Vagina (tissue), 2 donors: ENCODE results near the gene TEF.
A peak's percentile ranks its signal among the peaks of the same experiment; 100 is the strongest.

Experiments
- POLR2A ChIP-seq, 2 donors: fragments of 450-650 bp; IDR thresholded peaks; one replicate each; pipeline ENCODE4 v1.6.1; 2017; ENCODE audit warnings: antibody characterized with exemption in 2 of 2, mild to moderate bottlenecking in 2 of 2, moderate library complexity in 2 of 2
- POLR2AphosphoS5 ChIP-seq, 2 donors: sonication (generic); formaldehyde crosslinking; IDR thresholded peaks; one replicate each; pipeline ENCODE4 v1.9.0; 2017; ENCODE audit warnings: antibody characterized with exemption in 2 of 2, mild to moderate bottlenecking in 2 of 2, low read depth in 1 of 2; ENCODE audit not compliant: insufficient read depth in 1 of 2
- TF ChIP-seq, protein P1 (sequence below), 3 experiments: fragments of 450-650 bp in 2 of 3; fragments of 200-600 bp in 1 of 3; sonication (generic) in 1 of 3; IDR thresholded peaks; one replicate each; pipeline ENCODE4 v1.5.1; 2017 to 2019; ENCODE audit warnings: antibody characterized with exemption in 3 of 3, mild to moderate bottlenecking in 2 of 3, moderate library complexity in 2 of 3

- TF ChIP-seq, protein P1, sequence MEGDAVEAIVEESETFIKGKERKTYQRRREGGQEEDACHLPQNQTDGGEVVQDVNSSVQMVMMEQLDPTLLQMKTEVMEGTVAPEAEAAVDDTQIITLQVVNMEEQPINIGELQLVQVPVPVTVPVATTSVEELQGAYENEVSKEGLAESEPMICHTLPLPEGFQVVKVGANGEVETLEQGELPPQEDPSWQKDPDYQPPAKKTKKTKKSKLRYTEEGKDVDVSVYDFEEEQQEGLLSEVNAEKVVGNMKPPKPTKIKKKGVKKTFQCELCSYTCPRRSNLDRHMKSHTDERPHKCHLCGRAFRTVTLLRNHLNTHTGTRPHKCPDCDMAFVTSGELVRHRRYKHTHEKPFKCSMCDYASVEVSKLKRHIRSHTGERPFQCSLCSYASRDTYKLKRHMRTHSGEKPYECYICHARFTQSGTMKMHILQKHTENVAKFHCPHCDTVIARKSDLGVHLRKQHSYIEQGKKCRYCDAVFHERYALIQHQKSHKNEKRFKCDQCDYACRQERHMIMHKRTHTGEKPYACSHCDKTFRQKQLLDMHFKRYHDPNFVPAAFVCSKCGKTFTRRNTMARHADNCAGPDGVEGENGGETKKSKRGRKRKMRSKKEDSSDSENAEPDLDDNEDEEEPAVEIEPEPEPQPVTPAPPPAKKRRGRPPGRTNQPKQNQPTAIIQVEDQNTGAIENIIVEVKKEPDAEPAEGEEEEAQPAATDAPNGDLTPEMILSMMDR (IDR thresholded peaks at IDR 0.05) = no peak
- TF ChIP-seq POLR2A (IDR thresholded peaks at IDR 0.05) (peak; percentile 52 to 99), POLR2AphosphoS5 (IDR thresholded peaks at IDR 0.05; ENCODE audit: insufficient read depth in 1 of 2, low read depth in 1 of 2) (peak; percentile 98 to 100)
Measured at GRCh38 chr22:41446639-41447434, 65.1 kb downstream of the TEF start, which contains the start of gene TOB2.
